ENCODE results near the gene SEMA4A. TPM values are rescaled to one million over a fixed set of nuclear protein-coding genes. Genes with fewer than 3 reads are reported as not detected.

SEMA4A gene
- total and polyA plus RNA-seq, 9 of the 15 experiments (the other 6 are each of a cell fraction or from before 2014, with no cell fraction given) = 0.04 to 1.7 (median 0.45) TPM

GRCh38 chr1:156129687-156130577 is 23.5 kb upstream of the SEMA4A start (continued):
- TF ChIP-seq ETV6 (IDR thresholded peaks at IDR 0.05; ENCODE audit: borderline replicate concordance in 1 of 2, low read depth in 2 of 2, low read length in 1 of 2) = no peak
- TF ChIP-seq ETV6 (CRISPR knock-in tag; IDR thresholded peaks at IDR 0.05; ENCODE audit: borderline replicate concordance) = no peak
- TF ChIP-seq SP1 (CRISPR knock-in tag; IDR thresholded peaks at IDR 0.05) = 0 out of 2 replicates have a peak, but pooled peaks have one; percentile 53
- peak; percentile 69 for TF ChIP-seq VEZF1 (CRISPR knock-in tag; IDR thresholded peaks at IDR 0.05)
- no peak for TF ChIP-seq XRCC4 (IDR thresholded peaks at IDR 0.05; ENCODE audit: extremely low read depth, insufficient read depth, insufficient read length)
- peak; percentile 91 for TF ChIP-seq DEAF1 (CRISPR knock-in tag; IDR thresholded peaks at IDR 0.05)
- no peak for TF ChIP-seq ZNF444 (CRISPR knock-in tag; IDR thresholded peaks at IDR 0.05)
- peak; percentile 10; the same call in 1 of the 2 replicates for TF ChIP-seq MAX (CRISPR knock-in tag; IDR thresholded peaks at IDR 0.05)
- no peak for TF ChIP-seq ATF1 (CRISPR knock-in tag; IDR thresholded peaks at IDR 0.05)
- TF ChIP-seq ATF1 (tag; IDR thresholded peaks at IDR 0.05) = 0 out of 2 replicates have a peak, but pooled peaks have one; percentile 23
- no peak for TF ChIP-seq SRSF7 (optimal IDR thresholded peaks at IDR 0.05; ENCODE audit: low read depth, low read length)
- TF ChIP-seq MTA1 (IDR thresholded peaks at IDR 0.05; ENCODE audit: borderline replicate concordance) = 0 out of 2 replicates have a peak, but pooled peaks have one; percentile 44
- peak; percentile 67 to 89 for TF ChIP-seq TEAD1 (CRISPR knock-in tag; IDR thresholded peaks at IDR 0.05)
- no peak for TF ChIP-seq OTX1 (CRISPR knock-in tag; IDR thresholded peaks at IDR 0.05)
- TF ChIP-seq GABPB1 (CRISPR knock-in tag; IDR thresholded peaks at IDR 0.05) = peak; percentile 44; the same call in 1 of the 2 replicates
- TF ChIP-seq SPI1 (IDR thresholded peaks at IDR 0.05; ENCODE audit: borderline replicate concordance, low read depth, low read length) = peak; percentile 13; the same call in 1 of the 2 replicates
- TF ChIP-seq DPF2 (IDR thresholded peaks at IDR 0.05) = peak; percentile 88
- peak in 2 of 3 experiments; percentile 66 to 75 for TF ChIP-seq YY1 (IDR thresholded peaks at IDR 0.05; ENCODE audit: borderline replicate concordance in 1 of 3, control insufficient read depth in 1 of 3, extremely low read depth in 1 of 3, insufficient read depth in 3 of 3, insufficient read length in 1 of 3, insufficient replicate concordance in 2 of 3, low read depth in 1 of 3, low read length in 2 of 3)
- no peak for TF ChIP-seq RBM22 (IDR thresholded peaks at IDR 0.05; ENCODE audit: low read depth, low read length, poor library complexity, severe bottlenecking)
- TF ChIP-seq FOXK2 (conservative IDR thresholded peaks at IDR 0.05 in 1 of 2, IDR thresholded peaks at IDR 0.05 in 1 of 2; ENCODE audit: low read depth in 2 of 2) = no peak
- TF ChIP-seq POLR2AphosphoS5 (IDR thresholded peaks at IDR 0.05; ENCODE audit: control insufficient read depth, insufficient read depth, low read depth, low read length) = peak; percentile 27; the same call in 1 of the 2 replicates
- no peak for TF ChIP-seq ZNF76 (CRISPR knock-in tag; IDR thresholded peaks at IDR 0.05; ENCODE audit: borderline replicate concordance)
- no peak for TF ChIP-seq ZFP1 (CRISPR knock-in tag; IDR thresholded peaks at IDR 0.05)
- TF ChIP-seq SMARCE1 (IDR thresholded peaks at IDR 0.05) = peak; percentile 73; the same call in 1 of the 2 replicates
- no peak for TF ChIP-seq HSF4 (CRISPR knock-in tag; IDR thresholded peaks at IDR 0.05; ENCODE audit: borderline replicate concordance)
